DOHH2 (cell line): Measurements from ENCODE around the gene RPRD1A.
"Not testable (repeated sequence)": the region's sequence is repeated elsewhere in the genome, so short reads cannot be mapped to it uniquely, and the experiment has no call there.

Experiments
- H3F3A ChIP-seq: fragments of 200-600 bp; sonication (generic), shearing (Covaris generic); 2 replicates; pipeline ENCODE4 v1.6.0; 2016; ENCODE audit warnings: antibody characterized with exemption, mild to moderate bottlenecking; ENCODE audit not compliant: control insufficient read depth, insufficient read depth
- H3K27ac ChIP-seq: fragments of 200-600 bp; sonication (generic); 2 replicates; pipeline ENCODE4 v1.5.1; 2014; ENCODE audit warnings: low read depth, mild to moderate bottlenecking, low read length, moderate library complexity
- H3K27me3 ChIP-seq: fragments of 200-600 bp; sonication (generic); 2 replicates; pipeline ENCODE4 v1.6.1; 2014; ENCODE audit warnings: mild to moderate bottlenecking, low read length, mixed read lengths; ENCODE audit not compliant: control insufficient read depth
- H3K36me3 ChIP-seq: fragments of 200-600 bp; sonication (generic); 2 replicates; pipeline ENCODE4 v1.6.1; 2014; ENCODE audit warnings: mild to moderate bottlenecking, low read length, moderate library complexity, mixed read lengths; ENCODE audit not compliant: control insufficient read depth
- H3K4me1 ChIP-seq: fragments of 200-600 bp; sonication (generic); 2 replicates; pipeline ENCODE4 v1.6.1; 2014; ENCODE audit warnings: mild to moderate bottlenecking, low read length, mixed read lengths; ENCODE audit not compliant: control insufficient read depth
- H3K4me2 ChIP-seq: fragments of 200-600 bp; sonication (generic); 2 replicates; pipeline ENCODE4 v1.6.0; 2014; ENCODE audit warnings: mild to moderate bottlenecking, low read length, moderate library complexity
- H3K4me3 ChIP-seq: fragments of 200-600 bp; sonication (generic); 2 replicates; pipeline ENCODE4 v1.5.1; 2014; ENCODE audit warnings: mild to moderate bottlenecking, low read length, mixed read lengths
- H3K79me2 ChIP-seq: fragments of 200-600 bp; sonication (generic); 2 replicates; pipeline ENCODE4 v1.6.1; 2014; ENCODE audit warnings: mild to moderate bottlenecking, low read length, mixed read lengths; ENCODE audit not compliant: control insufficient read depth
- H3K9me2 ChIP-seq: fragments of 200-600 bp; sonication (generic); replicated peaks from 2 replicates; pipeline ENCODE4 v1.6.1; 2014; ENCODE audit warnings: mild to moderate bottlenecking, low read length, mixed read lengths; ENCODE audit not compliant: control insufficient read depth
- H3K9me3 ChIP-seq: fragments of 200-600 bp; sonication (generic); 2 replicates; pipeline ENCODE4 v1.6.1; 2014; ENCODE audit warnings: antibody characterized with exemption, low read length, mixed read lengths; ENCODE audit not compliant: control insufficient read depth, insufficient read depth
- H4K20me1 ChIP-seq: fragments of 200-600 bp; sonication (generic); 2 replicates; pipeline ENCODE4 v1.6.0; 2014; ENCODE audit warnings: low read depth, mild to moderate bottlenecking, antibody characterized with exemption, low read length, moderate library complexity; ENCODE audit not compliant: control insufficient read depth, insufficient read depth
- CTCF ChIP-seq: fragments of 200-600 bp; sonication (generic); IDR thresholded peaks from one replicate; pipeline ENCODE4 v1.5.1; 2014; ENCODE audit warnings: antibody characterized with exemption, mild to moderate bottlenecking, low read depth, low read length; ENCODE audit not compliant: poor library complexity, severe bottlenecking
- EZH2phosphoT487 ChIP-seq: fragments of 200-600 bp; sonication (generic); IDR thresholded peaks from 2 replicates; pipeline ENCODE4 v1.6.1; 2017; ENCODE audit warnings: borderline replicate concordance, mild to moderate bottlenecking, antibody characterized with exemption, low read length, moderate library complexity, mixed read lengths

The RPRD1A gene

DNA sequence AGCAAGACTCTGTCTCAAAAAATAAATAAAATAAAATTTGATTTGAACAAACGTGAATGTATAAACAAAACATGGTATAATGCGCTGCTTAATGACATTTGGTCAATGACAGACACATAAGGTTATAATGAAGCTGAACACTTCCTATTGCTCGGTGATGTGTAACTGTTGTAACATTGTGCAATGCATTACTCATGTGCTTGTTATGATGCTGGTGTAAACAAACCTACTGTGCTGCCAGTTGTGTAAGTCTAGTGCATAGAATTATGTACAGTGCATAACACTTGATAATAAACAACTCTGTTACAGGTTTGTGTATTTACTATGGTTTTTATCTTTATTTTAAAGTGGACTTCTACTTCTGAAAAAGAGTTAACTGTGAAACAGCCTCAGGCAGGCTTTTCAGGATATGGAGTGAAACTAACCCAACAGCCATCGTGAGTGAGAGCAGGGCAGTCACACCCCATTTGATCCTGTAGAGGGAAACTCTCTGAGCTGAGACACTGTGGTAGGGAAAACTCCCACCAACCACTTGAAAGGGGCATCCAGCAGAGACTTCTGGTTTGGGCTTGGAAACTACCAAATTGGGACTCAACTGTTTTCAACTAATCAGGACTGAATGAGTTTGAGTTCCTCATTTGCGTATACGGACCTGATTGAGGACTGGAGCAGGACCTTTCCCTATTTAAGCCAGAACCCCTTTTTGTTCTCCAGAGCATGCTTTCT, 8.7 kb upstream of the RPRD1A start:
- no peaks in the 10 kb centered on the region for H3K9me2 ChIP-seq
- no peaks in the 10 kb centered on the region for H3K79me2 ChIP-seq
- H3K36me3 ChIP-seq = no peaks in the 10 kb centered on the region
- H3K4me2 ChIP-seq = no peak overlapping the region
- H4K20me1 ChIP-seq = no peaks in the 10 kb centered on the region
- no peaks in the 10 kb centered on the region for H3F3A ChIP-seq
- H3K27me3 ChIP-seq = no peaks in the 10 kb centered on the region; the same call in 1 of the 2 replicates
- H3K9me3 ChIP-seq = 0 out of 2 replicates have a peak, but pooled peaks cover 13% of the 10 kb centered on the region
- H3K4me3 ChIP-seq = no peak overlapping the region
- peaks cover 5% of the 10 kb centered on the region for H3K4me1 ChIP-seq
- TF ChIP-seq CTCF (no peak), EZH2phosphoT487 (no peak)
- H3K27ac ChIP-seq = no peak overlapping the region

- H3K9me3 ChIP-seq = 0 out of 2 replicates have a peak, but pooled peaks cover 7% of the 10 kb centered on the region
- no peaks in the 10 kb centered on the region for H3K36me3 ChIP-seq
- H3K27me3 ChIP-seq = no peaks in the 10 kb centered on the region
- H3K27ac ChIP-seq = no peak overlapping the region
- TF ChIP-seq CTCF = no peak
- TF ChIP-seq EZH2phosphoT487 = no peak
- H4K20me1 ChIP-seq = no peaks in the 10 kb centered on the region
- no peak overlapping the region for H3K4me3 ChIP-seq
- no peaks in the 10 kb centered on the region for H3K9me2 ChIP-seq
- H3F3A ChIP-seq = no peaks in the 10 kb centered on the region
- H3K4me1 ChIP-seq = peaks cover 5% of the 10 kb centered on the region
- no peaks in the 10 kb centered on the region for H3K79me2 ChIP-seq
- no peak overlapping the region for H3K4me2 ChIP-seq
Observed at GRCh38 chr18:36074435-36074834, 7.1 kb upstream of the RPRD1A start.

DNA sequence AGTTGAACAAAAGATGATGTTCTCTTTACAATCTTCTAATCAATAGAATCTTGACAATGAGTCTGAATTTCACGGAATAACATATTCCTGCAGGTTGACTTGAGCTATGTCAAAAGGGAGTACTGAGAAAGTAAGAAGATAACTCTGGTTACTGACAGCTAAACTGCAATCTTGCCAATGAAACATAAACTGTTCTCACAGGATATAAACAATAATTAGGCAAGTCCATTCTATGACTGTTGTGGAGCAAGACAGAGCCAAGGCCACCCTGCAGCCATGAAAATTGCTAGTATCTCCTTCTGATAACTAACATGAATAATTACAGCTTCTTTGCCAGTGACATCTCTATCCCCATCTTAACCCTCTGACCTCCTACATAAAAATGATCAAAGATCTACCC, 6.3 kb upstream of the RPRD1A start:
- TF ChIP-seq CTCF (no peak), EZH2phosphoT487 (no peak)
- no peak overlapping the region for H3K27ac ChIP-seq
- peaks cover 5% of the 10 kb centered on the region for H3K4me1 ChIP-seq
- no peaks in the 10 kb centered on the region for H3K27me3 ChIP-seq
- H3K9me2 ChIP-seq = no peaks in the 10 kb centered on the region
- no peaks in the 10 kb centered on the region for H4K20me1 ChIP-seq
- H3K79me2 ChIP-seq = no peaks in the 10 kb centered on the region
- no peaks in the 10 kb centered on the region for H3K36me3 ChIP-seq
- no peak overlapping the region for H3K4me3 ChIP-seq
- no peaks in the 10 kb centered on the region for H3F3A ChIP-seq
- no peaks in the 10 kb centered on the region for H3K9me3 ChIP-seq
- no peak overlapping the region for H3K4me2 ChIP-seq

DNA sequence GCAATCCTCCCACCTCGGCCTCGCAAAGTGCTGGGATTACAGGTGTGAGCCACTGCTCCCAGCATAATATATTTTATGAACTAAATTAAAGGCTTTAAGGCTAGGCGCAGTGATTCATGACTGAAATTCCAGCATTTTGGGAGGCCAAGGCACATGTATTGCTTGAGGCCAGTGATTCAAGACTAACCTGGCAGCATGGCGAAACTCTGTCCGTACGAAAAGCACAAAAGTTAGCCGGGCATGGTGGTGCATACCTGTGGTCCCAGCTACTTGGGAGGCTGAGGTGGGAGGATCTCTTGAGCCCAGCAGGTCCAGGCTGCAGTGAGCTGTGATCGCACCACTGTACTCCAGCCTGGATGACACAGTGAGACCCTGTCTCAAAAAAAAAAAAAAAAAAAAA, 5.0 kb upstream of the RPRD1A start:
- not testable (repeated sequence) for H3K27ac ChIP-seq, H3F3A ChIP-seq, H3K4me2 ChIP-seq, H4K20me1 ChIP-seq, H3K9me3 ChIP-seq, H3K36me3 ChIP-seq, H3K27me3 ChIP-seq, H3K9me2 ChIP-seq, H3K4me3 ChIP-seq, H3K79me2 ChIP-seq
- H3K4me1 ChIP-seq = peaks cover 13% of the 10 kb centered on the region
